UCSD-AML1 (cell line): ENCODE measurements around the gene CT45A10.
"Not testable (repeated sequence)": the region's sequence is repeated elsewhere in the genome, so short reads cannot be mapped to it uniquely, and the experiment has no call there.

Experiments used
- DNase-seq: peaks from one replicate; lab custom pipeline; 2025; ENCODE audit not compliant: unreplicated experiment; lab: John Stamatoyannopoulos, UW

Gene CT45A10

DNA sequence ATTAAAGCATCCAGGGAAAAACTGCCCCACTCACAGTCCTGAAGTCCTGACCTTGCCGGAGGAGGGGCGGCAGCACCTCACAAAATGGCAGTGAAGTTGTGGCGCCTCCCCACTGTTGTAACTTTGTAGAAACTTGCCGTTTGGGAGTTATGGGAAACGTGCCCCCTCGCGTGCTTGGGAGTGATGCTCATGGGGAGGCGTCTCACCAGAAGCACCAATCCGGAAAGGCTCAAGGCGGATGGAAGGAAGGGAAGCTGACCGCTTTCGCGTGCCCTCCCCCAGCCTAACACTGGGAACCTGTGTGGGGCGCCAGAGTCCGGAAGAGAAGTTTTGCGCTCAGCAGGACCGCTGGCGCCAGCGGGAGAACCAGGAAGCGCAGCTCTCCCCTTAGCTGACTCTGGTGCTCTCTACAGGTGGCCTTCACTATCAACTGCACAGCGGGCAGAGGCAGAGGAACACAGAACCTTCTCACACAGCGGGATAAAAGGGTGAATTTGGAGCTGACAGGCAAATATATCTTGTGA lies at the start of gene CT45A10, which contains the start of gene SAGE1:
Gene CT45A10 (minus strand): TSS at position 151 of the 524 bp plus-strand sequence. CDS start 8,100 bp downstream, outside the sequence.
Gene SAGE1 (plus strand): TSS at position 423 of the 524 bp plus-strand sequence. CDS start 2,527 bp downstream, outside the sequence.
- DNase-seq: no peak

DNA sequence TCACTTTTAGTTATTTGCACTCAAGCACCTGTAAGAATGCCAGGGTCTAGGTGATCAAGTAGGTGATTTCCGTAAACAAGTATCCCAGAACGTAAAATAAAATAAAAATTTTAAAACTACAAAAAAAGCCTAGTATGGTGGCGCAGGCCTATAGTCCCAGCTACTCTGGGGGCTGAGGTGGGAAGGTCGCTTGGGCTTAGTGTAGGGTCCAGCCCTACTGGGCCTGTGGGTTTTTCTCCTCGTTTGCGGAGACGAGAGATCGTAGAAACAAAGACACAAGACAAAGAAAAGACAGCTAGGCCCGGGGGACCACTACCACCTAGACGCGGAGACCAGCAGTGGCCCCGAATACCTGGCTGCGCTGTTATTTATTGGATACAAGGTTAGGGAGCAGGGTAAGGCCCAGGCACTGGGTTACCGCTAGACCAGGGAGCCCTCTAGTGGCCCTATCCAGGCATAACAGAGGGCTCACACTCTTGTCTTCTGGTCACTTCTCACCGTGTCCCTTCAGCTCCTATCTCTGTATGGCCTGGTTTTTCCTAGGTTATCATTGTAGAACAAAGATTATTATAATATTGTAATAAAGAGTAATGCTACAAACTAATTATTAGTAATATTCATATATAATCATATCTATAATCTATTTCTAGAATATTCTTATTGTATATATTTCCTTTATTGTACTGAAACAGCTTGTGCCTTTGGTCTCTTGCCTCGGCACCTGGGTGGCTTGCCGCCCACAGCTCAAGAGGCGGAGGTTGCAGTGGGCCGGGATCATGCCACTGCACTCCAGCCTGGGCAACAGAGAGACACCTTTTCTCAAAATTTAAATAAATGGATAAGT lies 38.6 kb upstream of the CT45A10 start:
- peak; percentile 32 for DNase-seq

- DNase-seq: no peak
Measured at GRCh38 chrX:135927897-135928296, 34.7 kb upstream of the CT45A10 start.

DNA sequence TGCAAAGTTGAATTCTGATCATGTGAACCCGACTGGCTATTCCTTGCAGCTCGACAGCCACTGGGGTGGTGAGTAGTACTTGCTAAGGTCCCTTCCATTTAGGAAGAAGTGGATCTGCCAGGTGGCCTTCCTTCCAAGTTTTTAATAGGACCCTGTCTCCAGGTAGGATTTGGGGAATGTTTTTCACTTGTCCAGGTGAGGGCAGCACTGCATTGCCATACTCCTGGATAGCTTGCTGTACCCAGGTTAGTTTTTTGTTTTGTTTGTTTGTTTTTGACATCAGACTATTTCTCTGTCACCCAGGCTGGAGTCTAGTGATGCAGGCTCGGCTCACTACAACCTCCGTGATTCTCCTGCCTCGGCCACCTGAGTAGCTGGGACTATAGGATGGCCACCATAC lies 30.1 kb upstream of the CT45A10 start:
- no peak for DNase-seq

- not testable (repeated sequence) for DNase-seq
Measured at GRCh38 chrX:135920516-135920915, 27.3 kb upstream of the CT45A10 start.

DNA sequence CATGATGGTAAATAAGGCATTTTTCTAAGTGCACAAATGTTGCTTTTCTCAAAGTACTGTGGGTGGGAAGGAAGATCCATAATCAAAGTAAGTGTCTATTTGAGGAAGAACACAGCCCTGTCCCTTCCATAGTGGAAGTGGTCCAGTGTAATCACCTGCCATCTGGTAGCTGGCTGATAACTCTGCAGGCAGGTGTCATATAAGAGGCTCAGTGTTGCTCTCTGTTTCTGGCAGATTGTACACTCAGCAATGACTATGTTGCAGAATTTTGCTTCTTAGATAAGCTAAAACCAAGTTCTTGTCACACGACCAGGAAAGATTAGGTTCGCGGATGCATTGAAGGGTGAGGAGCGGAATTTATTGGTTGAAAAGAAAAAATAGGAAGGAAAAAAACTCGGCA lies 21.2 kb upstream of the CT45A10 start:
- no peak for DNase-seq

- DNase-seq: no peak
Measured at GRCh38 chrX:135910251-135910650, 17.0 kb upstream of the CT45A10 start.

DNA sequence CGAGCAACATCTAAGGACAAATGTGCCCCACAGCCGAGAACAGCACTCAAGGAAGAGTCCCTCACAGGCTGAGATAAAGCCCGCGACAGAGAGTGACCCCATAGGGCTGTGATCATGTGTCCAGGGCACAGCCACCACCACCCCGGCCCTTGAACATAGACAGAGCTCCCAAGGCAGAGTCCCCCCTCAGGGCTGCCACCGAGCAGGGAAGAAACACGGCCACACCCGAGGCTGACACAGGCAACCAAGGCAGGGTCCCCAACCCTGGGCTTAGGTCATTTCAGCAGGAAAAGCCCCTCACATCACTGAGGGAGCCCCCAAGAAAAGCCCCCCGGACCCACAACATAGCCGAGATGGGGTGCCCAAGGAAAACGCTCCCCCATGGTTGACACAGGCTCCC lies 463 bp downstream of the CT45A10 start:
- DNase-seq: no peak

DNA sequence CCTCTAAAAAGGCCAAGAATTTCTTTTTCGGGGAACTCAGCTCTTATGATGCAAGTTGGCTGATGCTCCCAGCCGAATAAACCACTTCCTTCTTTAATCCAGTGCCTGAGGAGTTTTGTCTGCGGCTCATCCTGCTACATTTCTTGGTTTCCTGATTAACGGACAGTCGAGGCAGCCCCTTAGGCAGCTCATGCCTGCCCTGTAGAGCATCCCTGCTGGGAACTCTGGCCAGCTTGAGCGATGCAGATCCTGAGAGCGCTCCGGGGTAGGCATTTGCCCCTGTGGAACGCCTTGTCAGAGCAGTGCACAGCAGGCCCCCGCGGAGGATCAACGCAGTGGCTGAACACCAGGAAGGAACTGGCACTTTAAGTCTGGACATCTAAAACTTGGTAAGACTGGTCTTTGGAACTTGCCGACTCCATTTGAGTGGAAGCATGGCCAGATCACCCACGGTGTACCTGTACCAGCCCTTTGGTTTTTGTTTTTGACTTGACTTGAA lies 3.1 kb downstream of the CT45A10 start:
- no peak for DNase-seq

DNA sequence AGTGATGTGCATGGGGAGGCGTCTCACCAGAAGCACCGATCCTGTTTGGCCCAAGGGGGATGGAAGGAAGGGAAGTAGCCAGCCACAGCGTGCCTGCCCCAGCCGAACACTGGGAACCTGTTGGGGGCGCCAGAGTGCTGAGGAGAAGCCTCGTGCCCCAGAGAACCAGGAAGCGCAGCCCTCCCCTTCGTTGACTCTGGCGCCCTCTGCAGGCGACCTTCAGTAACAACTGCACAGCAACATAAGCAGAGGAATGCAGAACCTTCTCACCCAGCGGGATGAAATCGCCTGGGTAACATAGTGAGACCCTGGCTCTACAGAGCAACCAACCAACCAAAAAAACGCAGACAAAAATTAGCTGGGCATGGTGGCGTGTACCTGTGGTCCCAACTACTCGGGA lies 4.3 kb downstream of the CT45A10 start:
- DNase-seq: peak; percentile 20

DNA sequence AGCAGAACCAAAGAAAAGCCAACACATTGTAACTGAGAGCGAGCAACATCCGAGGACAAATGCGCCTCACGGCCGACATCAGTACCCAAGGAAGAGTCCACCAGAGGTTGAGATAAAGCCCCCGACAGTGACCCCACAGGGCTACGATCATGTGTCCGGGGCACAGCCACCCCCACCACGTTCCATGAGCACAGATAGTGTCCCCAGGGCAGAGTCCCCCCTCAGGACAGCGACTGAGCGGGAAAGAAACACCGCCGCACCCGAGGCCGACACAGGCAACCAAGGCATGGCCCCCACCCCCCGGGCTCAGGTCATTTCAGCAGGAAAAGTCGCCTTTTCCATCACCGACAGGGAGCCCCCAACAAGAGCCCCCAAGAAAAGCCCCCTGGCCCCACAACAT lies 5.0 kb downstream of the CT45A10 start:
- DNase-seq: not testable (repeated sequence)

DNA sequence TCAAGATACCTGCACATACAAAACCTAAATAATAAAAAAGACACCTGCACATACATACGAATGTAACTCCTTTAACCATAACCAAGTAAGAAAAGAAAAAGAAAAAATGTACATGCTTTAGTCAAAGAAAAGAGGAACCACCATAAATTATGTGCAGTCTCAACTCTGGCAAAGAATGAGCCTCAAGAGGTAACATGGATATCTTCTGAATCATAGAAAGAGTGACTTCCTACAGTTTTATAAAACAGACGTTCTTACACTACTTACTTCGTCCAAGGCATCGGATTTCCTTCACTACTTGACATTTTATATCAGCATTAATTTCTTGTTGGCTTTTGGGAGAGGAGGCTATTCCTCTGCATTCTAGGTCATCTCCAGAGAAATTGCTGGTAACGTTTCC lies 10.5 kb downstream of the CT45A10 start:
- not testable (repeated sequence) for DNase-seq

- DNase-seq: not testable (repeated sequence)
Measured at GRCh38 chrX:135871712-135872111, 21.5 kb downstream of the CT45A10 start, which contains the start of gene CT45A9. Gene CT45A9, minus strand, starts transcription at chrX:135871812. Its CDS starts 3,751 bp downstream, at chrX:135868061.

DNA sequence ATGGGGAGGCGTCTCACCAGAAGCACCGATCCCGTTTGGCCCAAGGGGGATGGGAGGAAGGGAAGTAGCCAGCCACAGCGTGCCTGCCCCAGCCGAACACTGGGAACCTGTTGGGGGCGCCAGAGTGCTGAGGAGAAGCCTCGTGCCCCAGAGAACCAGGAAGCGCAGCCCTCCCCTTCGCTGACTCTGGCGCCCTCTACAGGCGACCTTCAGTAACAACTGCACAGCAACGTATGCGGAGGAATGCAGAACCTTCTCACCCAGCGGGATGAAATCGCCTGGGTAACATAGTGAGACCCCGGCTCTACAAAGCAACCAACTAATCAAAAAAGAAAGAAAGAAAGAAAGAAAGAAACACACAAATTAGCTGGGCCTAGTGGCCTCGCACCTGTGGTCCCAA lies 38.8 kb downstream of the CT45A10 start, which contains the start of gene CT45A8:
Gene CT45A8 (minus strand): TSS at position 101 of the 400 bp plus-strand sequence. CDS start 3,755 bp downstream, outside the sequence.
- not testable (repeated sequence) for DNase-seq

DNA sequence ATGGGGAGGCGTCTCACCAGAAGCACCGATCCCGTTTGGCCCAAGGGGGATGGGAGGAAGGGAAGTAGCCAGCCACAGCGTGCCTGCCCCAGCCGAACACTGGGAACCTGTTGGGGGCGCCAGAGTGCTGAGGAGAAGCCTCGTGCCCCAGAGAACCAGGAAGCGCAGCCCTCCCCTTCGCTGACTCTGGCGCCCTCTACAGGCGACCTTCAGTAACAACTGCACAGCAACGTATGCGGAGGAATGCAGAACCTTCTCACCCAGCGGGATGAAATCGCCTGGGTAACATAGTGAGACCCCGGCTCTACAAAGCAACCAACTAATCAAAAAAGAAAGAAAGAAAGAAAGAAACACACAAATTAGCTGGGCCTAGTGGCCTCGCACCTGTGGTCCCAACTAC lies 56.1 kb downstream of the CT45A10 start, which contains the start of gene CT45A7:
Gene CT45A7 (minus strand): TSS at position 101 of the 400 bp plus-strand sequence. CDS start 3,747 bp downstream, outside the sequence.
- DNase-seq: not testable (repeated sequence)
